ENCODE results near the gene UTF1. TPM values are rescaled to one million over a fixed set of nuclear protein-coding genes. Genes with fewer than 3 reads are reported as not detected.

Gene UTF1
- total RNA-seq, 1 donor from 2014 or later = 0.16 TPM

GRCh38 chr10:133281084-133281483 is 51.1 kb downstream of the UTF1 start:
- peaks cover 41% of the 10 kb centered on the region for H3K36me3 Mint-ChIP-seq (ENCODE audit: low read depth)
- intact Hi-C loops (cut with micrococcal nuclease) = no loop called here
- DNase-seq (ENCODE audit: low spot score) = no peak
- H3K4me1 Mint-ChIP-seq (ENCODE audit: low read depth) = peaks cover 15% of the 10 kb centered on the region
- no peaks in the 10 kb centered on the region for H3K27me3 Mint-ChIP-seq (ENCODE audit: low read depth)
- no peaks in the 10 kb centered on the region for H3K9me3 Mint-ChIP-seq
- H3K4me3 Mint-ChIP-seq (ENCODE audit: low read depth) = no peak overlapping the region
- no peak overlapping the region for H3K27ac Mint-ChIP-seq

Other genes starting within 250 kb of the UTF1 start
- gene ADGRA1, start 142.3 kb upstream of the UTF1 start, total RNA-seq = not detected in 2 replicates
- 0.39 and 0.51 TPM in 2 replicates for gene KNDC1, start 70.0 kb upstream of the UTF1 start, total RNA-seq
- 0.07 TPM in 1 of 2 replicates, not detected in the other for gene VENTX, start 7.6 kb downstream of the UTF1 start, total RNA-seq
- gene ADAM8, start 46.7 kb downstream of the UTF1 start, total RNA-seq = 214 and 220 TPM in 2 replicates
- 60.4 and 64.7 TPM in 2 replicates for gene TUBGCP2, start 78.7 kb downstream of the UTF1 start, total RNA-seq
- gene ZNF511, start 78.7 kb downstream of the UTF1 start, total RNA-seq = 88.4 and 89.7 TPM in 2 replicates
- not detected in 2 replicates for gene CALY, start 106.7 kb downstream of the UTF1 start, total RNA-seq
- gene PRAP1, start 117.2 kb downstream of the UTF1 start, total RNA-seq = not detected in 2 replicates
- 44.0 and 45.7 TPM in 2 replicates for gene FUOM, start 127.8 kb downstream of the UTF1 start, total RNA-seq
- gene ECHS1, start 143.1 kb downstream of the UTF1 start, total RNA-seq = 74.2 and 74.8 TPM in 2 replicates
- 11.9 and 13.2 TPM in 2 replicates for gene PAOX, start 149.0 kb downstream of the UTF1 start, total RNA-seq
- 67.6 and 69.0 TPM in 2 replicates for gene MTG1, start 163.9 kb downstream of the UTF1 start, total RNA-seq
- gene SPRN, start 194.4 kb downstream of the UTF1 start, total RNA-seq = not detected in 2 replicates
- gene SCART1, start 223.7 kb downstream of the UTF1 start, total RNA-seq = 1.3 and 1.4 TPM in 2 replicates

Data from activated T-helper 2 cell treated with anti-CD3 and anti-CD28 coated beads, Interferon-gamma antibody, Interleukin-2, Interleukin-4, amounts not matched to agents 10 μg/mL and 5 μg/mL and 100 μg/mL, durations not matched to agents 14 hours and 24 hours and 36 hours (primary cell).